Pulmonary artery endothelial cell (primary cell): Measurements from ENCODE around the gene TTC4. TPM values are rescaled to one million over a fixed set of nuclear protein-coding genes. Genes with fewer than 3 reads are reported as not detected.

Experiments used
- DNase-seq: peaks from one replicate; pipeline ENCODE4 v3.0.0-alpha.2; 2011; ENCODE audit warnings: low read depth, low spot score
- total RNA-seq: library from RNA; depleted of rRNA; stranded (reverse); fragments of >200 nt; gene quantifications from 2 replicates; pipeline ENCODE4 v1.2.3, GENCODE V29; 2014

TTC4 gene
- total RNA-seq, 1 donor from 2014 or later = 22.0 TPM

DNA sequence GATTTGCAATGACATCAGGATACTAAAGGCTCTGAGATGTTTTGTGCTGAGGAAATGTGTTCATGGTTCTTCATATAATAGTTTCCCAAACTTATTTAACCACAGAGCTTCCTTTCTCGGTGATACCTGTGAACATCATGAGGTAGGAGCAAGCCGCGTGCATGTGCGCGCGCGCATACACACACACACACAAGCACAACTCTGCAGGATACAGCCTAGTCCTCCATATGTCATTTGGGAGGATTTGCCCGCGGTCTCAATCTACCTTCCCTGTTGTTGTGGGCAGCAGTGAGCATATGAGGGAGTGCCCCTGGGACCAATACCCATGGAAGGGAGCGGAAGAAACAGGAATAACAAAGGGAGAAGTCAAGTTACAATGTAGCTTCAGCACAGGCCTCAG, 12.2 kb upstream of the TTC4 start:
- no peak for DNase-seq

DNA sequence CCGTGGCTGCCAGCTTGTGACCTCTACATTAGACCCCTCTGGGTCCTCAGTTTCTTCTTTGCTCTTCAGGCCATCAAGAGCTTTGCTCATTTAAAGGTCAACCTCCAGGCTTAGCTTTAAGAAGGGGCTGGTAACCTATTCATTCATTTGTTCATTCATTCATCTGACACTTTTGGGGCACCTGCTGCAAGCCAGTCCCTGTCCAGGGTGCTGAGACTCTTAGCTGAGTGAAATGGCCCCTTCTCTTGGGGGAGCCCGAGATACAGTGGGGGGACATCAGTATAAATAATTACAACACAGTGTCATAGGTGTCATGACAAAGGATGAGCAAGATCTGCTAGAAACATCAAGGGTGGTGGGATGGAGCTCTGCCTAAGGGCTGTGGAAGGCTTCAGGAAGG, 10.5 kb upstream of the TTC4 start:
- no peak for DNase-seq

DNA sequence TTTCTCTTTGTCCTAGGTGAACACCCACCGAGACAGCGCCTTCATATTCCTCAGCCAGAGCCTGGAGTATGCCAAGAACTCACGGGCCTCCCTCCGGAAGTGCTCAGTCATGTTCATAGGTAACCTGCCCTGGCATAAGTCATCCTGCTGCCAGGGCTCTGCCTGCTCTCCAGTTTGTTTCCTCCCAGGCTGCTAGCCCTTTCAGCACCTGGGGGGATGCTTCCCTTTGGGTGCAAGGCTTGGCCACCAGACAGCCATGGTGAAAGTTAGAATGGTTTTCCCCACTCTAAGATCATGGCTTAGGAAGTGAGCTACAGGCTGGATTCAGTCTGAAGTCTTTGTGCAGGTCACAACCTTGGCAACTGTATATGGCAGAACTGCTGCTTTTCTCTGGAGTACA, 9.2 kb upstream of the TTC4 start:
- no peak for DNase-seq

GRCh38 chr1:54708385-54708784, 7.3 kb upstream of the TTC4 start:
- no peak for DNase-seq

DNA sequence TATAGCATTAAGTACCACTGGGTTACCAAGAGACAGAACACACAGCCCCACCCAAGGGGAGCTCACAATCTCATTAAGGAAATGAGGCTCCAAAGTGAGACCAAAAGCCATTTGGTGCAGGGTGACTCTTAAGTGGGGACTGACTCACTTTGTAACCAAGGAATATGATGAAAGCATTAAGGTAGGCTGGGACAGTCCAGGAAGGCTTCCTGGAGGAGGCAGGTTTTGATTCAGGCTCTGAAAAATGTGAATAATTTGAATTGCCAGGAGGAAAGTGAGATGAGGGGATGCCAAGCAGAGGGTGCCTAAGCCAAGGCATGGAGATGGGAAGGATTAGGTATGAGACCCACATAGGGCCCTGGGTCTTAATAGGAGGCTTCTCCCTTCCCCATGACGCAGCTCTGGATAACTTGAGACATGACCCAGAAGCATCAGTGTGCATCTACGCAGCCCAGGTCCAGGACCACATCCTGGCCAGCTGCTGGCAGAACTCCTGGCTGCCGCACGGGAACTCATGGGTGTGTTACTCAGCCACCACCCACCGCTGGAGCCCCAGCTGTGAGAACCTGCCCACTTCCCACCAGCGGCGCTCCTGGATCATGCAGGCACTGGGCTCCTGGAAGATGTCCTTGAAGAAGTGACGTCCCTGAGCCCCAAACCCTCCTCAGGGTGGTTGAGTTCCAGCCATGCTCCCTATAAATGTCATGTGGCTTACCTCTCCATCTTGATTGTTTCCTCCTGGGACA, 5.9 kb upstream of the TTC4 start:
- no peak for DNase-seq

DNA sequence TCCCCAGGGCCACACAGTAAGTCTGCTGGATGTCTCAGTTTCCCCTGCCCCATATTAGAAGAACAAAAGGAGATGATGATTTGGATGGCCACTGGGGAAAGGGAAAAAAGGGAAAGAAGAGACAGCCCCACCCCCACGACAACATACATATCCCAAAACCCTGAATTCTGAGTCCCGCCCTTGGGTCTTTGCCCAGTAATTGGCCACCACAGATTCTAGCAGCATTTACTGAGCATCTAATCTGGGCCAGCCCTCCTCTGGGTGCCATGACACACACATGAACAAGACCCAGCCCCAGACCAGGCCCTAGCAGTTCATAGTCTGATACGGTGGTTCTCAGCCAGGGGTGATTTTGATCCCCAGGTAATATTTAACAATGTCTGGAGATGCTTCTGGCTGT, 5.2 kb upstream of the TTC4 start:
- DNase-seq = no peak

GRCh38 chr1:54710841-54711240, 4.8 kb upstream of the TTC4 start:
- no peak for DNase-seq

DNA sequence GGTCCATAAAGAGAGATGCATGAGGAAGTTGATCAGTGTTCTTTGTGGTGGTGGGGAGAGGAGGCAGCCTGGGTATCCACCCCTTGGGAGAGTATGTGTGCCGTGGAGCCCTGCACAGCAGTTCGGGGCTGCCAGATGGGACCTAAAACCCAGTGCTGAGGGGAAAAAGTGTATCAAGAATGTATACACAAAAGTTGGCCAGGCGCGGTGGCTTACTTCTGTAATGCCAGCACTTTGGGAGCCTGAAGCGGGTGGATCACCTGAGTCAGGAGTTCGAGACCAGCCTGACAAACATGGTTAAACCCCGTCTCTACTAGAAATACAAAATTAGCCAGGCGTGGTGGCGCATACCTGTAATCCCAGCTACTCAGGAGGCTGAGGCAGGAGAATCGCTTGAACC, 4.1 kb upstream of the TTC4 start:
- DNase-seq = no peak

- no peak for DNase-seq
Observed at GRCh38 chr1:54714881-54715492, 674 bp upstream of the TTC4 start.

- no peak for DNase-seq
Observed at GRCh38 chr1:54716299-54717047, 812 bp downstream of the TTC4 start.

DNA sequence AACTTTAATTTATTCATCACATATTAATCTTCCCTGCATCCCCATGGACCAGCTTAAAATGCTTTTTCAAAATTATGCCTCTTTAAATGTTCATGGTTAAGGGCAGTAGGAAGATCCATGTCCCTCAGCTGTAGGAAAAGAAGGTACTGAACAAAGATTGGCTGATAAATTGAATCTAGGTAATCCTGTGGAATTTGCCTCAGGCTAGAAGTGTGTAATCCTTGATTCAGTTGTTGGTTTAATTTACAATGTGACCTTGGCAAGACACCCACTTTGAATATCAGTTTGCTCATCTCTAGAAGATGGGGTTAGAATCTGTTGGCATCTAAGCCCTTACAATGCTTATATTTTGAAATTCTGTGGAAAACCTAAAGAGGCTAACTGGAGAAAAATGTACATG, 6.1 kb downstream of the TTC4 start:
- no peak for DNase-seq

DNA sequence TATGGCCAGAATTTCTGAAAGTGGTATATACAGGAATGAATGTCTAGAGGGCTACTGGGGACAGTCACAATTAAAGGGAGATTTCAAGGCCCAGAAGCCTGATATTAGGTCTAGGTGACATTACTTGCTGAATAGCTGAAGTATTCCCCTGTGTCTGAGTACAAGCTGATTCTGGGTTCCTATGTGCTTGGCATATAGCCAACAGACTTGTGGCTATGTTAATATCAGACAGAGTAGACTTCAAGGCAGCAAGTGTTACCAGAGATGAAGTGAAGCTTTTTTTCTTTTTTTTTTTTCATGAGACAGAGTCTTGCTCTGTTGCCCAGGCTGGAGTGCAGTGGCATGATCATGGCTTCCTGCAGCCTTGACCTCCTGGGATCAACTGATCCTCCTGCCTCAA, 8.3 kb downstream of the TTC4 start:
- no peak for DNase-seq

DNA sequence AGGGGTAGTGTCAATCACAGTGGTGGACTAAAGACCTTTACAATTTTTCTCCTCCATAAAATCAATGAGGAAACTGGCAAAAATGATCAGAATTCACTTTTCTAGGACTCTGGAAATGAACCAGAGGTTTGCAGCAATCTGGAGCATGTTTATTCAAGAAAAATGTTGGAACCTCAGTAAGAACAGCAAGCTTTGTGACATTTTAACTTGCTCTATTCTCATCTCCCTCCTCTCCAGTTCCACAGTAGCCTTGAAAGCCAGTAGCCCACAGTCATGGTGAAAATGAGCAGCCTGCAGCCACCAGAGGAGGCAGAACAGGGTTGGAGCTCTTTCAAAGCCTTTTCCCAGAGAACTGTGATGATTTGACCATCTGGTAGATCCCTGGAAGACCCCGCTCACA, 9.1 kb downstream of the TTC4 start:
- no peak for DNase-seq

DNA sequence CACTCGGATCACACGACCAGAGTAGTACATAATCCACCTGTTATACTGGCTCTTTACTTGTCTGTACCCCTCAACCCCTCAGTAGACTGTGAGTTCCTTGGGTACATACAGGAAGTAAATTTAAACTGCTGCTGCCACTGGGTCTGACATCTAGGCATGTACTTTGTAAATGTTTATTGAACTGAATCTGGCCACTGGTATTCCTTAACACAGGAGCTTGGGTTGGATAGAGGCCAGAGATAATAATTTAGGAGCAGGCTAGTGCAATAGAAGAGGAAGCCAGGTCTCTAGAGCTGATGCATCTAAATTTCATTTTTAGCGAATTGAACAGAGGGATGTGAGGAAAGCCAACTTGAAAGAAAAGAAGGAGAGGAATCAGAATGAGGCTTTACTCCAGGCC, 12.4 kb downstream of the TTC4 start:
- DNase-seq = no peak

DNA sequence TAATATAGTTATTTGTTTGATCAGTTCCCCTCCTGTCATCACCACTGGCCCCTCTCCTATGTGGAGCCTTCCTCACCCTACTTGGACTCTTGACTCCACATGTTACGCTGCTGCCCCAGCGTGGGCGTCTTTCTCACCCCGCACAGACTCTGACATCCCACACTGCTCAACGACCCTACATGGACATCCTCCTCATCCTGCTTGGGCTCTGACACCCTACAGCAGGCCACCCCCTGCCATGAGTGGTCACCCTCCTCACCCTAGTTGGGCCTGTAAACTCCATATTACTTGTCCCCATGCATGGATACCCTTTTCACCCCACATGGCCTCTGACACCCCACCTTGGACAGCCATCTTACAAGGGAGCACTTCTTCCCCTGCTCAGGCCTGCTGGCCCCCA, 21.0 kb downstream of the TTC4 start:
- no peak for DNase-seq

GRCh38 chr1:54738244-54738643, 22.6 kb downstream of the TTC4 start:
- DNase-seq = no peak

DNA sequence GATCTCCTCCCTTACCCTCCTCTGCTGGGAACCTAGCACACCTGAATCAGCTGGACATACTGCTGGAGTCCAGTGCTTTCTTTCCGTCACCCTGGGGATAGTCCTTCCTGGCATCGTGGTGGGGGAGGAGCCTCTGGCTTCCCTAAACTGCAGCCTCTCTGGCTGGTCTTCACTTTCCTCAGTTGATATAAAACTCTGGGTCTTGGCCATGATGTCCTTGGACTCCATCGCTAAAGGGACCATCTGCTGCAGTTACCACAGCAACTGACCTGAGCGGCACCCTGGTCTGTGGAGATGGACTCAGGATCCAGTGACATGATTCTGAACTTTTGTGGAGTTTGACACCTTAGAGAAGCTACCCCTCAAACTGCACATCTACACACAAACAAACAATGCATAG, 25.9 kb downstream of the TTC4 start:
- no peak for DNase-seq

GRCh38 chr1:54742282-54742681, 26.6 kb downstream of the TTC4 start:
- DNase-seq = no peak

DNA sequence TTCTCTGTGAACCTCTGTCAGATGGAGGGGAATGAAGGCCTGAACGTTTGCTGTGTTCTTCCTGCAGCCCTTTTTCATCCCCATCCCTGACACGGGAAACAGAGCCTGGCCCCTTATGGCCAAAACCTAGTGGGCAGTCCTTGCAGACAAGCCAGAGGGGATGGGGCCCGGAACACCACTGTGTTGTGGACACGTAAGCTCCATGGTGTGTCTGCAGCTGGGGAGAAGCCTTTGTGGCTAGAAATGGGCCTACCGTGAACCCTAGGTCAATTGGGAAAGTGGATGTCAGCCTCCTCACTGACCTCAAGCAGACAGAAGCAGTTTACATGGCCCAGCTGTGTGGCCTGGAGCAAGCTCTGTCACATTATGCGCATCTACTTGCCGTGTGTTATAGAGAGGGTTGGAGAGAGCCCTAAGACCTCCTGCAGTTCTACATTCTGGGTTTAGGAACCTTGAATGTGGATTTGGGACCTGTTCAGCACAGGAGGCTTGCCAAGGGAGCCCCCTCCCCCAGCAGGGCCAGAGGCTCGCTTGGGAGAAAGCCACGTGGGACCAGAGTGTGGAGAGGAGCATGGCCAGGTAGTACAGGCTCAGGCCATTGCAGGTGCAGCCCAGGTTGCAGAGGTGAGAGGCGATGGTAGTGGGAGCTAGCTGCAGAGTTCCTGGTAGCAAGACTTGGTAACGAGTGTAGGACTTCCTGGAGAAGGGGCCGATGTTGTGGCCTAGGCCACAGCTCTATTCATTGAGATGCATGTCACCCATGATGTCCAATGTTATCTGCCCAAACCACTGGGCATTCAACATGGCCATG, 28.0 kb downstream of the TTC4 start:
- no peak for DNase-seq

DNA sequence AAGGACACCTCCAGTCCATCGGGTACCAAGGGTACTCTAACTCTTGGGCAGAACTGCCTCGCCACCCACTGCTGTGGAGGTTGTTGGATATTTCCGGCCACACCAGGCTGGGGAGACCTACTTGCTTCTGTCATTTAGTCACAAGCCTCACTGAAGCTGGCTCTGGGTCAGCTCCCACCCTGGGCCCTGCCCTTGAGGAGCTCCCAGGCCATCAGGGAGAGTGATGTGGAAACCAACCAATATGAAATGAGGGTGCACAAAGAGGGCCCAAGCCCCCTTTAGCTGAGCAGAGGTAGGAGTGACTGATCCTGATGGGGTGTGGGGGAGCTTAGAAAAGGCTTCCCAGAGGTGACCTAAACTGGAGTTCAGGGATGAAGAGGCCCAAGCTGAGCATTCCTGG, 29.0 kb downstream of the TTC4 start:
- DNase-seq = no peak

DNA sequence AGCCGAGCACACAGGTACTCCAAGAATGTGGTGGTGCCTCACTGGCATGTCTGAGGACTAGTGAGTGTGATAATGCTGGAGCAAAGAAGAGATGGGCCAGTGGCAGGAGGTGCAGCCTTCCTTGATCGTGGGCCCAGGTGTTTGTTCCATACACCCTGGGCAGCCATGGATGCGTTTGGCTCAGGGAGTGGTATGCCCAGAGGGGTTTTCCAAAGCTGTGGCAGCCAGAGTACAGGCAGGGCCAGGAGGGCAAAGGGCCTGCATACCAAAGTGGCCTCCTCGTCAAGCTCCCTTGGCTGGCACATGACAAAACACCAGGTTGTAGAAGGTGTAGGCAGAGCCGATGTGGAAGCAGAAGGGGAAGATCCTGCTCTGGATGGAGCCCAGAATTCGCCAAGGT, 29.6 kb downstream of the TTC4 start:
- no peak for DNase-seq

GRCh38 chr1:54745864-54746263, 30.2 kb downstream of the TTC4 start:
- no peak for DNase-seq
